GM21515 (cell line): ENCODE measurements around the gene ARSB.
"Not testable (repeated sequence)": the region's sequence is repeated elsewhere in the genome, so short reads cannot be mapped to it uniquely, and the experiment has no call there.

ENCODE experiments used
- ATAC-seq: cut with Tn5 transposase; IDR thresholded peaks from one replicate; pipeline ENCODE4 v1.9.1; 2021; ENCODE audit not compliant: unreplicated experiment

ARSB gene

GRCh38 chr5:78783434-78784130 is 201.5 kb downstream of the ARSB start:
- ATAC-seq = no peak

- ATAC-seq = no peak
Observed at GRCh38 chr5:78782728-78783127, 202.4 kb downstream of the ARSB start.

DNA sequence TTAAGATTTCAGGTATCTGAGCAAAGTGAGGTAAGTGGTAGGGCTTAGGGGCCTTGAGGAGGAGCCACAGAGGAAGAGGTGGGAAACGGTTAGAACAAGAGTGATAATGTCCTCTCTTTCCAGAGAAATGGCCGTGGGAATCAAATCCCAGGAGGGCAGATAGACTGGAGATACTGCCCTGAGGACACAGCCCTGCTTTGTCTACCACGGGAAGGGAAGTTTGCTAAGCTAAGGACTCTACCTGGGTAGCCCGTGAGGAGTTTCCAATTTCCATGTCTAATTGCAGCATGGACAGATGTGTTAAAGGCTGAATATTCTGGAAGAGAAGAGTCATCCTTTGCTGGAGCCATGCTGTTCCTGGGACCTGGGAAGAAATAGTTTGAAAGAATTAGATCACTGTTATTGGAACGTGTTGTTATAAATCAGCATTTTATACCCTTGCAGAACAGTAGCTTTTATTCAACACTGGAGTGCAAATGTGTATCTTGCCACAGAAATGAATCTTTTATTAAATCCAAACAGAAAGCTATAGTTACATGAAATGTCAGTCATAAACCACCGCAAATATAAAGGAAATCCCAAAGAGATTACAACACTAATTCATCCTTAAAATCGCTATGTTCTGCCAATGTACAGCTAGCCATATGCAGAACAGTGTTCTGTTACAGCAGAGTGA is 203.4 kb downstream of the ARSB start:
- ATAC-seq = no peak

- ATAC-seq = no peak
Observed at GRCh38 chr5:78779771-78780616, 205.1 kb downstream of the ARSB start.

GRCh38 chr5:78779262-78779661 is 205.8 kb downstream of the ARSB start:
- no peak for ATAC-seq

GRCh38 chr5:78778538-78778937 is 206.6 kb downstream of the ARSB start:
- ATAC-seq = no peak

DNA sequence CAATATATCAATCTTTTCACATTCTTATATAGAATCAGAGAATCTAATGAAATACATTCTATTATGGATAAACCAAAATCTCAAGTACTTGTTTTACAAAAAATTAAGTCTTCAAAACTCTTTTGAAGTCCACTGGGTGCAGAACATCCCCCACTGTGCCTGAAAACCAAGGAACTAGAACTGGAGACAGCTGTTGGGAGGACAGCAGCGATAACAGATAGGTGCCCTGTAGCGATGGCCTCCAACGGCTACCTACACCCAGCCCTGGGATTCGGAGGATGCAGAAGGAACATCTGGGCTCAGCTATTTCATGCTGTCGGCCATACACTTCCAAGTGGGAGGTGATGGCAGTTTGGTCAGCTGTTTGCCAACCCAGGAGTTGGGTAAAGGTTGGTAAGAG is 207.2 kb downstream of the ARSB start:
- no peak for ATAC-seq

DNA sequence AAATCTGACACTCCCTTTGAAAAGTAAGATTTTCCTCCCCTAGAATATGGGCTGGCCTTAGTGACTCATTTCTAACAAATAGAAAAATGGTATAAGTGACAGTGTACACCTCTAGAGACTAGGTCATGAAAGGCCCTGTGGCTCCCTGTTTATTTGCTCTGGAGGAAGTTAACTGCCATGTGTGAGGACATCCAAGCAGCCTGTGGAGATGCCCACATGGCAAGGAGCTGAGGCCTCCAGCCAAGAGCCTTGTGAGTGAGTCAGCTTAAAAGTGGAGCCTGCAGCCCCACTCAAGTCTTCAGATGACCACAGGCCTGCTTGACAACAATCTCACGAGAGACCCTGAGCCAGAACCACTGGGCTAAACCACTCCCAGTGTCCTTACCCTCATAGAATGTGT is 208.5 kb downstream of the ARSB start:
- ATAC-seq = no peak

DNA sequence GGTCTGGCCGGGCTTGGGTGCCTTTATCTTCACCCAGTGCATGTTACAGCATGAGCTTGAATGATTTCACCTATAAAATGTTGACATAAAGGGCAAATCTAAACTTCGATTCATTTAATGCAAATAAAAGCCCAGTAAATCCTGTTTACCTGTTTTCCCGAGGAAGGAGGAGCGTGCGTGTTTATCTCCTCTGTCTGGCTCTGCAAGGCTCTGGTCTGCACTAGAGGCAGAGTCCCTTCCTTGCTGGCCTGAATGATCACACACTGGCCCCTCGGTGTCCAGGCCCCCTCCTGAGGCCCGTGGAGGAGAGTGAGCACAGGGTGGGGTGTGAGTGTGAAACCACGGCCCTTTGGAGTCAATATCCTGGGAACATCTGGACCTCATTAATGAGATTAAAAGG is 211.5 kb downstream of the ARSB start:
- no peak for ATAC-seq

DNA sequence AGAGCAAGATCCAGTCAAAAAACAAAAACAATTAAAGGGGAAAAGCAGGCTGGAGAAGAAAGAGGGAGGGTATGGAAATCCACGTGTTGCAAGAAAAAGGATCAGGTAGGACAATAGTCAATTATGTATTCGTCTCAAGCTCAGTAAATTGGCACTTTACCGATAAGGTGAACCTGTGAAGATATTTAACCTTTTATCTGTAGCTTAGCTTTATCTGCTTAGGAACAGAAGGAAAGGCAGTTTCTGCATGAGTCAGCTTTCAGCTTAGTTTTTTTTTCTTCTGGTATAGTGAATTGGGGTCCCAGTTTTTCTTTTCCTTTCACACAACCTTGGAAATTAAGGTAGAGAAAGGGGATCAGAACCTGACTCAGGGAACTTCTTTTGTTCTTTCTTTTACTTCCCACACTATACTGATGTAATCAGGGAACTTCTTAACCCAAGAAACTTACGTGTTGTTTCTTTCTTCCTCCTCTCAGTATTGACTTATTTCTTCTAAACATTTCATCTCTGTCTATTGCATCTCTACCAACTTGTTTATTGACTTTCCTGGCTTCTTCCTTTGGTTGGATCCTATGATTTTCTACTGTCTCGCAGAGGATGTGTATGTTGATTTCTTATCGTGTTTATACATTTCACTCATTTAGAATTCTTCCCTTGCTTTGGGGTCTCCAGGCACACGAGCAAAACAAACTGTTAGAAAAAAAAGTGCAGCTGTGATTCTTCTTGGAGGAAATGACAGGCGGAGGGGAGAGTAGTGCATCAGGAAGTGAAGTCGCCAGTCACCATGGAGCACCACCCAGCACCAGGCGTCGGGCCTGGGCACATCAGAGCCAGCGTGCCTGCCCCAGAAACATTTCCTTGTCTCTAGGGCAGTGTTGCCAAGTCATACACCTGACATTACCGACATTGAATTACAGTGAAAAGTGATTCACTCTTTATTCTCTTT is 213.6 kb downstream of the ARSB start:
- no peak for ATAC-seq

DNA sequence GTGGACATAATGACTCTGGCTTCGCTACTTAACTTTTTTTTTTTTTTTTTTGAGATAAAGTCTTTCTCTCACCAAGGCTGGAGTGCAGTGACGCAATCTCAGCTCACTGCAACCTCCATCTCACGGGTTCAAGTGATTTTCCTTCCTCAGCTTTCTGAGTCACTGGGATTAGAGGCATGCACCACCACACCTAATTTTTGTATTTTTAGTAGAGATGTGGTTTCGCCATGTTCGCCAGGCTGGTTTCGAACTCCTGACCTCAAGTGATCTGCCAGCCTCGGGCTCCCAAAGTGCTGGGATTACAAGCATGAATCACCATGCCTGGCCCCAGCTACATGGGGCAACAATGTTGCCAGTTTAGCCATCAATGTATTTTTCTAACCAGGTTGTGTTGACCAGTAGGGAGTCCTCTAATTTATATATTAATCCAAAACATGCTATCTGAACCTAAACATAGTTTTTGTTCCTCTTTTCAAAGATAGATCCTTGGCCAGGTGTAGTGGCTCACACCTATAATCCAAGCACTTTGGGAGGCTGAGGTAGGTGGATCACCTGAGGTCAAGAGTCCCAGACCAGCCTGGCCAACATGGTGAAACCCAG is 216.2 kb downstream of the ARSB start:
- no peak for ATAC-seq

DNA sequence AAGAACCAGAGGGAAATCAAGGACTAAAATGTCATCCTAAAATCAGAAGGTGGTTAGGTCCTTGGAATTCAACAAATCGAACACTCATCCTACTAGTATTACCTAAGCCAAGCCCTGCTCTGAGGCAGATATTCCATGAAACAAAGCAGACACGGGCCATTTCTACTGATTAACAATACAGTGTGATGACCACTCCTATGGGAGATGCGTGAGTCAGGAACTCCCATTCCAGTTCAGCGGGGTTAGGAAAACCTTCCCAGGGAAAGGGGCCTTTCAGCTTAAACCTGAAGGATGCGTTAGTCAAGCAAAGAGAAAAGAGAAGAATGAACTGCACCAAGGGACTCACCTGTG is 218.7 kb downstream of the ARSB start:
- no peak for ATAC-seq

DNA sequence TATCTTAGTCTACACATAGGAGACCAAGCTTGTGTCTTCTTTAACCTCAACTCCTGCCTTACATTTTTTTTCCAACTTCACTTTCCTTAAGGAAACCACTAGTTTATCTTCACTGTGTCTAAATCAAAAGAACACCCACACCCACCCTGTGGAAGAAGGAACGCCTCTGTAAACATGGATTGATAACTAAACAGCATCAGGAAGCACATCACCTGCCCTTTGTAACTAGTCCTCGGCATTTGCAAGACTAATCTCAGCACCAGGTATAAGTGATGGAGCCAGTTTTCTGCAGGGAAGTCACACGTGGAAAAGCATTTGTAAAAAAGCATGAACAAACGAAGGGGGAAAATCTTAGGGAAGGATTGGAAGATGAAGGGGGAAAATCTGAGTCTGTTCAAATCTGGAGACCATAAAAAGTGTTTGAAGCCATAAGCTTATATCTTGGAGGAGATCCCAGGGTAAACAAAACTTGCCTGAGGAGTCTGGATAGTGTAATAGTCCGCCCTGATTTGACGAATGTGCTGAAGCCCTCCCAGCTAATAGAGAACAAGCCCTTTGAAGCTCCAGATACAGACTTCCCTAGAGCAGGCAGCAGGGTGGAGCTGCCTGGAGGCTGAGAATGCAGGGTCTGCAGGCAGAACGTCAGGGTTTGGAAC is 219.2 kb downstream of the ARSB start:
- no peak for ATAC-seq

DNA sequence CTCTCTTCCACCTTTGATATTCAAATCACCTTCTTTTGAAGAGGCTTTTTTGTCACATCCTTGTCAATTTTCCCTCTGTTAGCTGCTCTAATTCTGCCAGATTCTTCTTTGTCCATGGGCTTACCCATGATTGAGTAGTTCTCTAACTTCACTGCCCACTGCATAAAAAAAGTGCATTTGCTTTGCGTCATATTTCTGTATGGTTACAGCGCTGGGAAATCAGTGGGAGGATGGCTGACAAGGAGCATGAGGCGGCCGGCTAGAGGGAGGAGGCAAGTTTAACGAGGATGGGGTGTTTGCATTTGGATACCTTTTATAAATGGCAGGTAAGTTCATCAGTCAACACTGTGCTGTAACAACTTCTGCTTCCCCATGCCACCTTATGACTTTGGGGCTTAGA is 220.0 kb downstream of the ARSB start:
- no peak for ATAC-seq

- ATAC-seq = no peak
Observed at GRCh38 chr5:78763659-78764189, 221.4 kb downstream of the ARSB start.

GRCh38 chr5:78762743-78763142 is 222.4 kb downstream of the ARSB start:
- not testable (repeated sequence) for ATAC-seq

GRCh38 chr5:78761840-78762239 is 223.3 kb downstream of the ARSB start:
- ATAC-seq = no peak

DNA sequence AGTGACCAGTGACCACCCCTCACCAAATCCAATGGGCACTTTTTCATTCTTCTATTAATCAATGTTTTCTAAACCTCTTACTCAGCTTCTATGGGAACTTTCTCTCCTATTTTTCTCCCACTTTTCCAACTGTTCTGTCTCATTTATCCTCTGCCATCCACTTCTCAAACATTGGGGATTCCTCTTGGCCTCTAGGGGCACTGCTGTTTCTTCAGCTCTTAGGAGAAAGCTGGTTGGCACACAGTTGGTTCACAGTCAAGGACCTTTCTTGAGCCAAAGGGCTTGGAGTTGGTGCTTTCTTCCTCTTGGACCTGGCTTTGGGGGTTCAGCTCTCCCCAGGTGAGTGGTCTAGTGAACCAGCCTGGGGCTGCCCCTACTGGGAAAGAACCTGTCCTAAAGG is 224.3 kb downstream of the ARSB start:
- no peak for ATAC-seq

DNA sequence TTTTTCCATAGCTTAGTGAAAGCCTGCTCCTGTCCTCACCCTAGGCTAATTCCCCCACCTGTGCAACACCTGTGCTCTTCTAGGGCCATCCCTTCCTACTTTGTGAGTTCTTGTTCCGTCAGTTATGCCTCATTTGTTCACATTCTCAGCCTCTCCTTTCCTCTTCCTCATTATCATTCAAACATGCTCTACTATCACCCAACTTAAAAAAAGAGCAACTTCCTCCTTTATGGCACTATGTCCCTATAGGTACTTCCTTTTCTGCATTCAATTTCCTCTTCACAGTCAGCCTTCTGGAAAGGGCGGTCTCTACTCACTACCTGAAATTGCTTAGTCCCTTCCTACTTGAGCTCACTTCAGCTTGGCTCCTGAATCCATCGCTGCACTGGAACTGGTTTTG is 224.7 kb downstream of the ARSB start:
- no peak for ATAC-seq
